Stomach (tissue), 9 donors: Measurements from ENCODE around the gene GCH1. TPM values are rescaled to one million over a fixed set of nuclear protein-coding genes. Genes with fewer than 3 reads are reported as not detected.

Experiments
- DNase-seq, 2 donors: peaks; one replicate each; pipeline versions ENCODE4 v3.0.0 to v3.0.0-alpha.2; 2013 to 2019
- H3K27ac ChIP-seq, 5 donors: fragments of 200-600 bp in 4 of 5; sonication (generic) in 4 of 5; one replicate each; pipeline ENCODE4 v1.5.1; 2013 to 2019; ENCODE audit warnings: mild to moderate bottlenecking in 1 of 5, moderate library complexity in 1 of 5
- H3K27me3 ChIP-seq, 3 donors: fragments of 200-600 bp; sonication (generic); one replicate each; pipeline ENCODE4 v1.5.1; 2017 to 2019; ENCODE audit warnings: mixed run types in 1 of 3
- H3K36me3 ChIP-seq, 4 donors: fragments of 200-600 bp; sonication (generic); 1 replicate in 3 of 4; 2 replicates in 1 of 4; pipeline ENCODE4 v1.5.1; 2016 to 2019
- H3K4me1 ChIP-seq, 4 donors: fragments of 200-600 bp; sonication (generic); one replicate each; pipeline ENCODE4 v1.5.1; 2016 to 2019
- H3K4me3 ChIP-seq, 4 donors: fragments of 200-600 bp; sonication (generic) in 3 of 4; one replicate each; pipeline ENCODE4 v1.5.1; 2016 to 2019; ENCODE audit warnings: mild to moderate bottlenecking in 1 of 4
- H3K9me3 ChIP-seq, 4 donors: fragments of 200-600 bp; sonication (generic); one replicate each; pipeline ENCODE4 v1.5.1; 2016 to 2019
- EP300 ChIP-seq: sonication (generic); formaldehyde crosslinking; IDR thresholded peaks from one replicate; pipeline ENCODE4 v1.6.1; 2017; ENCODE audit warnings: antibody characterized with exemption
- POLR2A ChIP-seq, 4 donors: fragments of 450-650 bp; IDR thresholded peaks; one replicate each; pipeline ENCODE4 v1.6.1; 2016; ENCODE audit warnings: antibody characterized with exemption in 4 of 4, control low read depth in 2 of 4, mild to moderate bottlenecking in 1 of 4, moderate library complexity in 1 of 4
- POLR2AphosphoS5 ChIP-seq, 3 donors: sonication (generic); formaldehyde crosslinking; IDR thresholded peaks; one replicate each; pipeline ENCODE4 v1.6.1; 2016; ENCODE audit warnings: antibody characterized with exemption in 3 of 3
- WGBS, 5 donors: extraction: QIAGEN DNeasy Blood & Tissue Kit in 3 of 5; methylation state at CpG; one replicate each; pipeline versions ENCODE4 v1.1.5 to v1.1.7; 2013 to 2018; 5-methylcytosine and 5-hydroxymethylcytosine counted together
- intact Hi-C: fragments of 100-400 bp; cut with DNase I; formaldehyde crosslinking; loops from one replicate; pipeline ENCODE4 v1.15.1; 2023; ENCODE audit warnings: low total_unique reads
- polyA plus RNA-seq, 3 donors: library from polyadenylated mRNA; stranded (reverse); fragments of 200-250 nt; gene quantifications; one replicate each; pipeline ENCODE4 v1.2.3, GENCODE V29; 2013
- total RNA-seq, 5 donors: library from RNA; depleted of rRNA; stranded (reverse); fragments of >200 nt; gene quantifications; one replicate each; pipeline versions ENCODE4 v1.1.0 to v1.2.3, GENCODE V29; 2014 to 2016
- TF ChIP-seq, protein P1 (sequence below), 7 experiments: fragments of 450-650 bp in 4 of 7; fragments of 200-600 bp in 3 of 7; sonication (generic) in 3 of 7; IDR thresholded peaks; one replicate each; pipeline ENCODE4 v1.5.1; 2016 to 2019; ENCODE audit warnings: antibody characterized with exemption in 7 of 7, control low read depth in 2 of 7, mild to moderate bottlenecking in 1 of 7
- donor health status: healthy with polysubstance abuse.
- donor health status: Bipolar disorder and iron deficiency.
- donor health status: healthy.

The GCH1 gene
- total and polyA plus RNA-seq, 8 donors, result 0.58 to 52.1 (median 10.4) TPM

DNA sequence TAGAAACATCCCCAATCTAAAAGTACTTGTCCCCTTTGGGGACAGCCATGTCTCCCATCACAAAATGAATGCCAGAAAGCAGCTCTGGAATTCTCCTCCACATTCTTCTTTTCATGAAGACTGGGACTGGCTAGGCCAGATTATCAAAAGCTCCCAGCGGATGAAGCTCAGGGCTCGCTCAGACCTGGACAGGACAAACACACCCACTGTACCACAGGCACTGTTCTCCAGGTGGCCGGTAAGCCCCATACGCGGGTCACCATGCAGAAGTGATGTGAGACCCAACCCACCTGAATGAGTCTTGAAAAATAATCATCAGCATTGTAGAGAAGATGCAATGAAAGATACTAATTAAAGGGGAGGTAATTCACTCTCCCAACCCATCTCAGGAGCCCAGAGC lies 85.1 kb downstream of the GCH1 start:
- intact Hi-C loops, result no loop called here
- DNase-seq, result no peak
- no peak overlapping the region for H3K4me3 ChIP-seq
- H3K27ac ChIP-seq, result no peak overlapping the region
- no peaks in the 10 kb centered on the region for H3K36me3 ChIP-seq
- 92 to 100% (median 97%) methylated on average over 5 of the region's 5 CpGs for whole genome bisulfite sequencing, 5 donors
- peaks cover 0 to 4% (median 0%) of the 10 kb centered on the region in 4 donors for H3K4me1 ChIP-seq
- H3K9me3 ChIP-seq, result no peaks in the 10 kb centered on the region
- TF ChIP-seq POLR2A (IDR thresholded peaks at IDR 0.05) (no peak), POLR2AphosphoS5 (IDR thresholded peaks at IDR 0.05) (no peak), EP300 (no peak)
- TF ChIP-seq, protein P1, sequence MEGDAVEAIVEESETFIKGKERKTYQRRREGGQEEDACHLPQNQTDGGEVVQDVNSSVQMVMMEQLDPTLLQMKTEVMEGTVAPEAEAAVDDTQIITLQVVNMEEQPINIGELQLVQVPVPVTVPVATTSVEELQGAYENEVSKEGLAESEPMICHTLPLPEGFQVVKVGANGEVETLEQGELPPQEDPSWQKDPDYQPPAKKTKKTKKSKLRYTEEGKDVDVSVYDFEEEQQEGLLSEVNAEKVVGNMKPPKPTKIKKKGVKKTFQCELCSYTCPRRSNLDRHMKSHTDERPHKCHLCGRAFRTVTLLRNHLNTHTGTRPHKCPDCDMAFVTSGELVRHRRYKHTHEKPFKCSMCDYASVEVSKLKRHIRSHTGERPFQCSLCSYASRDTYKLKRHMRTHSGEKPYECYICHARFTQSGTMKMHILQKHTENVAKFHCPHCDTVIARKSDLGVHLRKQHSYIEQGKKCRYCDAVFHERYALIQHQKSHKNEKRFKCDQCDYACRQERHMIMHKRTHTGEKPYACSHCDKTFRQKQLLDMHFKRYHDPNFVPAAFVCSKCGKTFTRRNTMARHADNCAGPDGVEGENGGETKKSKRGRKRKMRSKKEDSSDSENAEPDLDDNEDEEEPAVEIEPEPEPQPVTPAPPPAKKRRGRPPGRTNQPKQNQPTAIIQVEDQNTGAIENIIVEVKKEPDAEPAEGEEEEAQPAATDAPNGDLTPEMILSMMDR (IDR thresholded peaks at IDR 0.05), result no peak
- H3K27me3 ChIP-seq, result no peaks in the 10 kb centered on the region

DNA sequence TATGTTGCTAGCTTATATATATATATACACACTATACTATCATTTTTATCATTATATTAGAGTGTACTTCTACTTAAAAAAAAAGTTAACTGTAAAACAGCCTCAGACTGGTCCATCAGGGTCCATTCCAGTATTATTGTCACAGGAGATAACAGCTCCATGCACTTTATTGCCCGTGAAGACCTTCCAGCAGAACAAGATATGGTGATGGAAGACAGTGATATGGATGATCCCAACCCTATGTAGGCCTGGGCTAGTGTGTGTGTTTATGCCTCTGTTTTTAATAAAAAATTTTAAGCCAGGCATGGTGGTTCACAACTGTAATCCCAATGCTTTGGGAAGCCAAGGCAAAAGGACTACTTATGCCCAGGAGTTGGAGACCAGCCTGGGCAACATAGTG lies 86.2 kb downstream of the GCH1 start:
- intact Hi-C loops, result no loop called here
- H3K4me1 ChIP-seq, result peaks cover 0 to 4% (median 0%) of the 10 kb centered on the region in 4 donors
- 75 to 94% (median 84%) methylated on average over 1 of the region's 1 CpG for WGBS, 5 donors
- no peak overlapping the region for H3K4me3 ChIP-seq
- TF ChIP-seq EP300, result no peak
- TF ChIP-seq POLR2AphosphoS5 (IDR thresholded peaks at IDR 0.05), result no peak
- TF ChIP-seq POLR2A (IDR thresholded peaks at IDR 0.05), result no peak
- TF ChIP-seq, protein P1 (IDR thresholded peaks at IDR 0.05), result no peak
- no peaks in the 10 kb centered on the region for H3K27me3 ChIP-seq
- no peak overlapping the region for H3K27ac ChIP-seq
- H3K36me3 ChIP-seq, result no peaks in the 10 kb centered on the region
- no peaks in the 10 kb centered on the region for H3K9me3 ChIP-seq
- DNase-seq, result no peak

DNA sequence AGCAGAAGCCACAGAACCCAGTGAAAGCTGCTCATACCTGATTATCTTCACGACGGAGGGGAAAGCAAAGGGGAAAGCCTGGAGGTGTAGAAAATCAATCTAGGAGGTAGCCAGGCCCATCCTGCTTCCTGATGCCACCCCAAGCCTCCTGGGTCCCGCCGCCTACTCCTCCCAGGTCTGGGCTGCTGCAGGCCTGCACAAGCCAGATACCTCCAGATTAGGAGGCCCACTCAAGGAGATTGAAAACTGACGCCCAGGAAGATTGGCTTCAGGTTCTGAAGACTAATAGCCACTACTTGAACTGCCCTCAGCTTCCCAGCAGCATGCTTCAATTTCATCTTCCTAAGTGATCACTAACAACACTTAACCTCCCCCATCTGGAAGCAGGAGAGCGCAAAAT lies 87.1 kb downstream of the GCH1 start:
- WGBS, 5 donors, result 84 to 91% (median 87%) methylated on average over 6 of the region's 6 CpGs
- Histone ChIP-seq H3K4me3 (no peak overlapping the region), H3K27me3 (no peaks in the 10 kb centered on the region), H3K27ac (no peak overlapping the region), H3K9me3 (no peaks in the 10 kb centered on the region), H3K4me1 (peaks cover 0 to 4% (median 0%) of the 10 kb centered on the region in 4 donors), H3K36me3 (no peaks in the 10 kb centered on the region)
- no peak for DNase-seq
- intact Hi-C loops, result no loop called here
- TF ChIP-seq POLR2A (IDR thresholded peaks at IDR 0.05), result no peak
- TF ChIP-seq POLR2AphosphoS5 (IDR thresholded peaks at IDR 0.05), result no peak
- no peak for TF ChIP-seq EP300
- TF ChIP-seq, protein P1 (IDR thresholded peaks at IDR 0.05), result no peak

DNA sequence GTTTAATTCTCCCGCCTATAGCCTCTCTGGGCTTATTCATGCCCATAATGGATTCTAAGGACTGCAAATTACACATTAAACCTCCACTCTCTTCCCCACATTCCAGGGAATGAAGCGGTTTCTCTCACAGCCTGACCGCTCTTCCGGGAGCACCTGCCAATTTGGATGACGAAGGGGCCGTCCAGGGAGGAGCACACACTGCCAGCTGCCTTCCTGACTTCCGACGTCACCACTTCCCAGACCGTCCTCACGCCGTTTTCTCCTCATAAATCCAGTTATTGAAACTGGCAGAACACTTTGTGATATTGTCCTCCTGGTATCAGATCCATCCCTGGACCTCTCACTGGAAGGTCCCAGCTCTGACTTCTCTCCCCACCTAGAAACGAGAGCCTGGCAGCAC lies 87.6 kb downstream of the GCH1 start:
- intact Hi-C loops, result no loop called here
- 79 to 84% (median 80%) methylated on average over 12 of the region's 12 CpGs for WGBS, 5 donors
- Histone ChIP-seq H3K4me1 (peaks cover 0 to 4% (median 0%) of the 10 kb centered on the region in 4 donors), H3K27me3 (no peaks in the 10 kb centered on the region), H3K9me3 (no peaks in the 10 kb centered on the region), H3K27ac (no peak overlapping the region), H3K36me3 (no peaks in the 10 kb centered on the region), H3K4me3 (no peak overlapping the region)
- peak in 1 of 2 donors; percentile 42 for DNase-seq
- TF ChIP-seq EP300 (no peak), POLR2A (IDR thresholded peaks at IDR 0.05) (no peak), POLR2AphosphoS5 (IDR thresholded peaks at IDR 0.05) (no peak)
- TF ChIP-seq, protein P1 (IDR thresholded peaks at IDR 0.05), result no peak
